Skeletal muscle tissue (tissue), 4 donors: ENCODE results near the gene ALDH3A2. TPM values are rescaled to one million over a fixed set of nuclear protein-coding genes. Genes with fewer than 3 reads are reported as not detected.

Experiments
- H3K27ac ChIP-seq: one replicate; pipeline ENCODE4 v1.7.0; 2013; ENCODE audit warnings: mild to moderate bottlenecking, low read depth, low read length, inconsistent platforms
- H3K27me3 ChIP-seq, 3 donors: one replicate each; pipeline ENCODE4 v1.7.0; 2013; ENCODE audit warnings: low read length in 3 of 3; ENCODE audit not compliant: control insufficient read depth in 3 of 3, insufficient read depth in 3 of 3
- H3K36me3 ChIP-seq, 3 donors: one replicate each; pipeline ENCODE4 v1.7.0; 2013; ENCODE audit warnings: low read length in 3 of 3; ENCODE audit not compliant: control insufficient read depth in 3 of 3, insufficient read depth in 3 of 3
- H3K4me1 ChIP-seq, 3 donors: one replicate each; pipeline ENCODE4 v1.7.0; 2013; ENCODE audit warnings: low read length in 3 of 3, mild to moderate bottlenecking in 3 of 3; ENCODE audit not compliant: control insufficient read depth in 3 of 3, insufficient read depth in 3 of 3
- H3K4me3 ChIP-seq, 3 donors: one replicate each; pipeline ENCODE4 v1.7.0; 2013; ENCODE audit warnings: low read length in 3 of 3
- H3K9ac ChIP-seq, 3 donors: one replicate each; pipeline ENCODE4 v1.7.0; 2013; ENCODE audit warnings: low read length in 3 of 3, mild to moderate bottlenecking in 3 of 3, moderate library complexity in 2 of 3, low read depth in 1 of 3
- H3K9me3 ChIP-seq, 3 donors: one replicate each; pipeline ENCODE4 v1.7.0; 2013; ENCODE audit warnings: low read length in 3 of 3; ENCODE audit not compliant: control insufficient read depth in 3 of 3
- total RNA-seq: library from RNA; depleted of rRNA; stranded (reverse); fragments of >200 nt; gene quantifications from one replicate; pipeline ENCODE4 v1.2.3, GENCODE V29; 2014
- donor health status: Osteomylitis.

The ALDH3A2 gene
- total RNA-seq, result 63.7 TPM

DNA sequence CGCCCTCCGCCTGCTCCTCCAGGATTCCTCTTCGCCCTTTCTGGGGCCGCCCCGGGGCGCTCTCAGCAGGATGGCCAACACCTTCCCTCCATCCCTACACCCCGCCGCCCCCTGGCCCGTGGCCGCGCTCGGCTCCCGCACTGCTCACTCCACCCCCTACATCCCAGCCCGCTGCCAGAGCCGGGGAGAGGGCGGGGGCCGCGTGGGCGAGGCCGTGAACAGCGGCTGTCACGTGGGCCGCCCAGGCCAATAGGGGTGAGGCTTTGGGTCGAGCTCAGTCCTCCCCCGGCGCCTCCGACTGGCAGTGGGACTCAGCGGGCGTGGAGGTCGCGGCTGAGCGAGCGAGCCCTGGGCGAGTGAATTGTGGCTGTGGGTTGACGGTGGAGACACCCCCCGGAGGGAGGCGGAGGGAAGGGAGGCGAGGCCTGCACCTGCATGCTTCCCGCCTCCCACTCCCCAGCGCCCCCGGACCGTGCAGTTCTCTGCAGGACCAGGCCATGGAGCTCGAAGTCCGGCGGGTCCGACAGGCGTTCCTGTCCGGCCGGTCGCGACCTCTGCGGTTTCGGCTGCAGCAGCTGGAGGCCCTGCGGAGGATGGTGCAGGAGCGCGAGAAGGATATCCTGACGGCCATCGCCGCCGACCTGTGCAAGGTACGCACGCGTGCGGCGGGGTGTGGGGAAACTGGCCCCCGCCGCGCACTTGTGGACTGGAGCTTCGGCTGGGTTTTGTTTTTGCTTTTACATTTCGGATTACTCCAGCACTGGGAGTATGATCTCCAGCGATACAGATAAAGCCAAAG, at the start of gene ALDH3A2:
ALDH3A2 (plus strand) TSS at position 277 of the 799 bp plus-strand sequence; CDS start at position 498, 221 bp downstream.
- H3K27me3 ChIP-seq, result no peaks in the 10 kb centered on the region
- no peaks in the 10 kb centered on the region for H3K9me3 ChIP-seq
- peak within 1 kb of the TSS; percentile 90 for H3K27ac ChIP-seq
- peaks cover 30 to 43% (median 30%) of the 10 kb centered on the region in 3 donors for H3K4me1 ChIP-seq
- peak within 1 kb of the TSS; percentile 85 to 97 (median 95) for H3K4me3 ChIP-seq
- peak within 1 kb of the TSS; percentile 79 to 96 (median 92) for H3K9ac ChIP-seq
- peaks cover 0 to 5% (median 0%) of the 10 kb centered on the region in 3 donors for H3K36me3 ChIP-seq

DNA sequence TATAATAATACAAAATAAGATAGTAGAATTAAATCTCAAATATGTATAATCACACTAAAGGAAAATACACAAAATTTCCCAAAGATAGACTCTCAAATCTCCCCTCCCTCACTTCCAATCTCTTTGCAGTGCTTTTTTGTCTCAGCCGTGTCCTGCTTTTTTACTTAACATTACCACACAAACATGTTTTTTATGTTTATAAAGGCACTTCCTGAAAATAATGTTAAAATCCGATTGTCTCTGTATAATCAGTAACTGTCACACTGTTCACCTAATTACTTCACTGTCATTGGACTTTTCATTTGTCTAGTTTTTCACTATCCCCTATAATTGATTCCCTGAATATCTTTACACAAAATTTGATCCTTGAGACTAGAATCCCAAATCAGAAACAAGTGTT, 38.2 kb upstream of the ALDH3A2 start:
- Histone ChIP-seq H3K9ac (no peak overlapping the region), H3K27ac (no peak overlapping the region), H3K4me1 (no peaks in the 10 kb centered on the region), H3K4me3 (no peak overlapping the region), H3K27me3 (no peaks in the 10 kb centered on the region), H3K36me3 (no peaks in the 10 kb centered on the region), H3K9me3 (no peaks in the 10 kb centered on the region)

DNA sequence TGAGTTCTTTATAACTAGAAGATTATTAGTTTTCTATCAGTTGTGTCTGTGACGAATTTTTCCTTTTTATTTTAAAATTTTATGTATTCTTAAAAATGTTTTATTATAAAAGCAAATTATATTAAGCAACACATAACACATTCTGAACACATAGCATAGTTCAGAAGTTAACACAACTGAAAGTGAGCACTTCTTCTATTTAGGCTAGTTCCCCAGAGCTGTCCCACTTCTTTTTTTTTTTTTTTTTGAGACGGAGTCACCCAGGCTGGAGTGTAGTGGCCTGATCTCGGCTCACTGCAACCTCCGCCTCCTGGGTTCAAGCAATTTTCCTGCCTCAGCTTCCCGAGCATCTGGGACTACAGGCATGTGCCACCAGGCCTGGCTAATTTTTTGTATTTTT, 37.7 kb upstream of the ALDH3A2 start:
- Histone ChIP-seq H3K4me3 (no peak overlapping the region), H3K27me3 (no peaks in the 10 kb centered on the region), H3K9me3 (no peaks in the 10 kb centered on the region), H3K4me1 (no peaks in the 10 kb centered on the region), H3K27ac (no peak overlapping the region), H3K9ac (no peak overlapping the region), H3K36me3 (no peaks in the 10 kb centered on the region)

DNA sequence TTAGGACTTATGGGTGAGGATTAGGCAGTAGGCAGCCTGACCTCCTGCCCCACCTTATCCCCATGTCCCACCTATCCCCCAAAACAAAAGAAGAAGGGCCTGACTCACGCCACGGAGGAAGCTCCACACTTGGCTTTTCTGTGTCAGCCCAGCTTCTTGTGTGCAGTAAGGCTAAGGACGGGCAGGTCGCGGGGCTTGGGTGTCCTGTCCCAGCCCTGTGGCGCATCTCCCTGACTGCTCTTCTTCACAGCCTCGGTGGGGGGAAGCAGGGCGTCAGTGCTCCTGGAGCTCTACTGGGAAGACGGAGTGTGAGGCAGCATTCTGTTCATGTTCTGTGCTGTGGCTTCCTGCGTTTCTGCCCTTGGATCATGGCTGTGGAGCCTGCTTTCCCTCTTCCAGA, 34.6 kb upstream of the ALDH3A2 start:
- no peak overlapping the region for H3K9ac ChIP-seq
- H3K27ac ChIP-seq, result no peak overlapping the region
- no peaks in the 10 kb centered on the region for H3K27me3 ChIP-seq
- H3K4me3 ChIP-seq, result no peak overlapping the region
- H3K4me1 ChIP-seq, result no peaks in the 10 kb centered on the region
- no peaks in the 10 kb centered on the region for H3K36me3 ChIP-seq
- peaks cover 4 to 13% (median 6%) of the 10 kb centered on the region in 3 donors for H3K9me3 ChIP-seq

DNA sequence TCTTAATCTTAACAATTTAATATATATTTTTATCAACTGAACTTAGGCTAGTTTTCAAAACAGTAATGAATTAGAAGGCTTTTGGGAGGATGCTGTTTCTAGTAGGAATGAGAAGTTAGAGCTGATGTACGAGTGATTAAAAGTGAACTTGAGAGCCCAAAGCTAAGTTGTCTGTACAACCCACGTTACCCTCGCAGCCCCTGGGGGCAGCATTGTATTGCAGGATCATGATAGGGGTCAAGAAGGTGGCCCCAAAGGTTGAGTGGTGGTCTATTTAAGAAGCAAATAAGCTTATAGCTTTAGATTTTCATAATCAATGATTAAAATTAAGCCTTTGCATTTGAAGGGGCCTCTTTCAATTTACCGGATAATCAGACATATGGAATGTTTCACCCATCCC, 33.7 kb upstream of the ALDH3A2 start:
- no peak overlapping the region for H3K9ac ChIP-seq
- H3K4me1 ChIP-seq, result no peaks in the 10 kb centered on the region
- no peaks in the 10 kb centered on the region for H3K27me3 ChIP-seq
- H3K9me3 ChIP-seq, result peaks cover 6 to 22% (median 7%) of the 10 kb centered on the region in 3 donors
- no peaks in the 10 kb centered on the region for H3K36me3 ChIP-seq
- H3K4me3 ChIP-seq, result no peak overlapping the region
- no peak overlapping the region for H3K27ac ChIP-seq

- Histone ChIP-seq H3K9me3 (peaks cover 6 to 26% (median 7%) of the 10 kb centered on the region in 3 donors), H3K4me3 (no peak overlapping the region), H3K4me1 (no peaks in the 10 kb centered on the region), H3K27me3 (no peaks in the 10 kb centered on the region), H3K9ac (no peak overlapping the region), H3K36me3 (no peaks in the 10 kb centered on the region), H3K27ac (no peak overlapping the region)
Measured at GRCh38 chr17:19618015-19618414, 30.5 kb upstream of the ALDH3A2 start.

GRCh38 chr17:19619705-19620325, 28.7 kb upstream of the ALDH3A2 start:
- H3K4me3 ChIP-seq, result no peak overlapping the region
- peaks cover 6 to 26% (median 7%) of the 10 kb centered on the region in 3 donors for H3K9me3 ChIP-seq
- H3K27ac ChIP-seq, result no peak overlapping the region
- no peaks in the 10 kb centered on the region for H3K27me3 ChIP-seq
- H3K4me1 ChIP-seq, result no peaks in the 10 kb centered on the region
- no peaks in the 10 kb centered on the region for H3K36me3 ChIP-seq
- H3K9ac ChIP-seq, result no peak overlapping the region

- H3K27ac ChIP-seq, result no peak overlapping the region
- H3K9me3 ChIP-seq, result peaks cover 6 to 26% (median 7%) of the 10 kb centered on the region in 3 donors
- no peaks in the 10 kb centered on the region for H3K27me3 ChIP-seq
- H3K9ac ChIP-seq, result no peak overlapping the region
- H3K4me3 ChIP-seq, result no peak overlapping the region
- H3K36me3 ChIP-seq, result no peaks in the 10 kb centered on the region
- H3K4me1 ChIP-seq, result no peaks in the 10 kb centered on the region
Measured at GRCh38 chr17:19621697-19622096, 26.9 kb upstream of the ALDH3A2 start.

- H3K27me3 ChIP-seq, result no peaks in the 10 kb centered on the region
- H3K27ac ChIP-seq, result no peak overlapping the region
- H3K4me3 ChIP-seq, result no peak overlapping the region
- no peaks in the 10 kb centered on the region for H3K36me3 ChIP-seq
- H3K9me3 ChIP-seq, result no peaks in the 10 kb centered on the region
- H3K4me1 ChIP-seq, result no peaks in the 10 kb centered on the region
- no peak overlapping the region for H3K9ac ChIP-seq
Measured at GRCh38 chr17:19626079-19626478, 22.5 kb upstream of the ALDH3A2 start.

DNA sequence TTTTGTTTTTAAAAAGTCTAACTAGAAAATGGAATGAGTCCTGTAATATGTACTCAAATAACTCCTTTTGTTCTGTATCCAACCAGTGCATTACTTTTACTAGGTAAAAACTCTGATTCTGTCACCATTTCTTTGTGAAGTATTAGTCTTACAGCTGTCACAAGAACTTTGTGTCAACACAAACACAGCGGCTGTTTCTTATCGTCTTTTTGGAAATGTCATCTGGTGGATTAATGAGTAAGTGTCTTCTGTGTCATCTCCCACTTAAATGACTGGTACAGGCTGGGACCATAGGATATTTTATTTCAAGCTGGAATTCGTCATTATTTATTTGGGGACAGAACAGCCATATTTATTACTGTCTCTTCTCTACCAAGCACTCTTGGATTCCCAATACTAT, 19.1 kb upstream of the ALDH3A2 start:
- H3K27ac ChIP-seq, result no peak overlapping the region
- H3K27me3 ChIP-seq, result no peaks in the 10 kb centered on the region
- no peak overlapping the region for H3K4me3 ChIP-seq
- H3K4me1 ChIP-seq, result no peaks in the 10 kb centered on the region
- no peaks in the 10 kb centered on the region for H3K9me3 ChIP-seq
- no peak overlapping the region for H3K9ac ChIP-seq
- H3K36me3 ChIP-seq, result no peaks in the 10 kb centered on the region
